HEK293T (cell line): ENCODE results near the gene SCN3B.

Experiments used
- ARNT ChIP-seq: fragments of 450-650 bp; IDR thresholded peaks from 2 replicates; pipeline ENCODE4 v1.6.1; 2017; ENCODE audit warnings: mild to moderate bottlenecking
- BHLHE40 ChIP-seq: fragments of 450-650 bp; IDR thresholded peaks from 2 replicates; pipeline ENCODE4 v1.6.1; 2016; ENCODE audit warnings: mild to moderate bottlenecking, moderate library complexity, borderline replicate concordance
- FOXA1 ChIP-seq: fragments of 450-650 bp; IDR thresholded peaks from 2 replicates; pipeline ENCODE4 v1.6.1; 2016; ENCODE audit warnings: mild to moderate bottlenecking
- FOXK2 ChIP-seq: fragments of 450-650 bp; IDR thresholded peaks from 2 replicates; pipeline ENCODE4 v1.6.1; 2016; ENCODE audit warnings: mild to moderate bottlenecking
- FOXM1 ChIP-seq: fragments of 450-650 bp; IDR thresholded peaks from 2 replicates; pipeline ENCODE4 v1.6.1; 2017; ENCODE audit warnings: mild to moderate bottlenecking, borderline replicate concordance
- HDGF ChIP-seq: fragments of 450-650 bp; IDR thresholded peaks from 2 replicates; pipeline ENCODE4 v1.6.1; 2017; ENCODE audit warnings: antibody characterized with exemption, borderline replicate concordance
- LEF1 ChIP-seq: fragments of 450-650 bp; IDR thresholded peaks from 2 replicates; pipeline ENCODE4 v1.6.1; 2017; ENCODE audit warnings: mild to moderate bottlenecking, borderline replicate concordance
- NFRKB ChIP-seq: fragments of 450-650 bp; IDR thresholded peaks from 2 replicates; pipeline ENCODE4 v1.6.1; 2016; ENCODE audit warnings: mild to moderate bottlenecking, moderate library complexity
- SUZ12 ChIP-seq: fragments of 450-650 bp; IDR thresholded peaks from 2 replicates; pipeline ENCODE4 v1.6.1; 2016; ENCODE audit warnings: mild to moderate bottlenecking

- no peak for TF ChIP-seq HDGF
- TF ChIP-seq ARNT, result no peak
- TF ChIP-seq BHLHE40, result no peak
- no peak for TF ChIP-seq FOXK2
- TF ChIP-seq NFRKB, result no peak
- no peak for TF ChIP-seq FOXM1
- no peak for TF ChIP-seq FOXA1
- TF ChIP-seq LEF1, result no peak
- no peak for TF ChIP-seq SUZ12
Measured at GRCh38 chr11:123585206-123585605, 69.2 kb downstream of the SCN3B start.
